IgD-negative memory B cell (primary cell): ENCODE data around the gene OR2S2. TPM values are rescaled to one million over a fixed set of nuclear protein-coding genes. Genes with fewer than 3 reads are reported as not detected.
"Not testable (repeated sequence)": the region's sequence is repeated elsewhere in the genome, so short reads cannot be mapped to it uniquely, and the experiment has no call there.

Experiments used
- H3K27ac Mint-ChIP-seq, 3 donors: one replicate each; pipeline ENCODE4 v1.8.0; 2020 to 2022; ENCODE audit warnings: mild to moderate bottlenecking in 3 of 3, mixed read lengths in 3 of 3, moderate library complexity in 1 of 3
- H3K27me3 Mint-ChIP-seq: one replicate; pipeline ENCODE4 v1.8.0; 2021; ENCODE audit warnings: mixed read lengths
- H3K36me3 Mint-ChIP-seq: one replicate; pipeline ENCODE4 v1.8.0; 2020; ENCODE audit warnings: mild to moderate bottlenecking, mixed read lengths
- H3K4me1 Mint-ChIP-seq, 3 donors: one replicate each; pipeline ENCODE4 v1.8.0; 2020 to 2022; ENCODE audit warnings: mixed read lengths in 3 of 3, mild to moderate bottlenecking in 1 of 3
- H3K4me3 Mint-ChIP-seq, 4 donors: one replicate each; pipeline ENCODE4 v1.8.0; 2020 to 2022; ENCODE audit warnings: mild to moderate bottlenecking in 4 of 4, mixed read lengths in 4 of 4, moderate library complexity in 3 of 4
- H3K9me3 Mint-ChIP-seq, 3 donors: one replicate each; pipeline ENCODE4 v1.8.0; 2020 to 2021; ENCODE audit warnings: mixed read lengths in 3 of 3, mild to moderate bottlenecking in 1 of 3
- polyA plus RNA-seq: library from polyadenylated mRNA; unstranded; fragments of 300-500 nt; fragmentation: Illumina TruSeq; gene quantifications from one replicate; pipeline ENCODE4 v1.2.3, GENCODE V29; 2021

The OR2S2 gene
- polyA plus RNA-seq, 1 donor from 2014 or later, result not detected

GRCh38 chr9:35913429-35913828 is 44.5 kb downstream of the OR2S2 start:
- H3K36me3 Mint-ChIP-seq, H3K27ac Mint-ChIP-seq, H3K27me3 Mint-ChIP-seq, H3K4me1 Mint-ChIP-seq, H3K4me3 Mint-ChIP-seq, H3K9me3 Mint-ChIP-seq: not testable (repeated sequence)

GRCh38 chr9:35912791-35913400 is 45.1 kb downstream of the OR2S2 start:
- H3K4me1 Mint-ChIP-seq, result peaks cover 5 to 7% (median 6%) of the 10 kb centered on the region in 3 donors
- no peaks in the 10 kb centered on the region for H3K36me3 Mint-ChIP-seq
- H3K27me3 Mint-ChIP-seq, result peaks cover 8% of the 10 kb centered on the region
- no peaks in the 10 kb centered on the region for H3K9me3 Mint-ChIP-seq
- no peak overlapping the region for H3K4me3 Mint-ChIP-seq
- H3K27ac Mint-ChIP-seq, result no peak overlapping the region

- no peaks in the 10 kb centered on the region for H3K36me3 Mint-ChIP-seq
- peaks cover 10% of the 10 kb centered on the region for H3K27me3 Mint-ChIP-seq
- no peak overlapping the region for H3K27ac Mint-ChIP-seq
- H3K4me1 Mint-ChIP-seq, result peaks cover 5 to 7% (median 6%) of the 10 kb centered on the region in 3 donors
- no peak overlapping the region for H3K4me3 Mint-ChIP-seq
- no peaks in the 10 kb centered on the region for H3K9me3 Mint-ChIP-seq
Observed at GRCh38 chr9:35911690-35912089, 46.3 kb downstream of the OR2S2 start.

- peaks cover 5 to 7% (median 6%) of the 10 kb centered on the region in 3 donors for H3K4me1 Mint-ChIP-seq
- H3K27me3 Mint-ChIP-seq, result peaks cover 10% of the 10 kb centered on the region
- H3K9me3 Mint-ChIP-seq, result no peaks in the 10 kb centered on the region
- peak overlapping the region in 1 of 4 donors; percentile 30 for H3K4me3 Mint-ChIP-seq
- H3K27ac Mint-ChIP-seq, result peak overlapping the region in 2 of 3 donors; percentile 29 to 54
- H3K36me3 Mint-ChIP-seq, result no peaks in the 10 kb centered on the region
Observed at GRCh38 chr9:35910613-35911359, 47.2 kb downstream of the OR2S2 start.

GRCh38 chr9:35909687-35910612 is 48.0 kb downstream of the OR2S2 start:
- Mint-ChIP-seq H3K4me3 (peak overlapping the region in 1 of 4 donors; percentile 73), H3K27ac (no peak overlapping the region)

GRCh38 chr9:35909274-35909673 is 48.7 kb downstream of the OR2S2 start, which contains the start of gene SPAAR:
Gene SPAAR, plus strand, starts transcription at chr9:35909490. Its CDS starts 974 bp downstream, at chr9:35910464.
- Mint-ChIP-seq H3K27ac (no peak within 1 kb of the TSS), H3K27me3 (peaks cover 10% of the 10 kb centered on the region), H3K9me3 (no peaks in the 10 kb centered on the region), H3K4me3 (peak within 1 kb of the TSS in 1 of 4 donors; percentile 73), H3K4me1 (peaks cover 5 to 7% (median 6%) of the 10 kb centered on the region in 3 donors), H3K36me3 (no peaks in the 10 kb centered on the region)

More at GRCh38 chr9:35909687-35910612, 48.0 kb downstream of the OR2S2 start:
- Mint-ChIP-seq H3K4me1 (peaks cover 5 to 7% (median 6%) of the 10 kb centered on the region in 3 donors), H3K9me3 (no peaks in the 10 kb centered on the region), H3K27me3 (peaks cover 10% of the 10 kb centered on the region), H3K36me3 (no peaks in the 10 kb centered on the region)

GRCh38 chr9:35908504-35909125 is 49.3 kb downstream of the OR2S2 start:
- Mint-ChIP-seq H3K9me3 (no peaks in the 10 kb centered on the region), H3K27me3 (peaks cover 10% of the 10 kb centered on the region), H3K4me1 (peaks cover 5 to 7% (median 6%) of the 10 kb centered on the region in 3 donors), H3K27ac (no peak overlapping the region), H3K4me3 (no peak overlapping the region), H3K36me3 (no peaks in the 10 kb centered on the region)

- peaks cover 11% of the 10 kb centered on the region for H3K27me3 Mint-ChIP-seq
Observed at GRCh38 chr9:35907711-35908503, 50.0 kb downstream of the OR2S2 start.

More at GRCh38 chr9:35907711-35908503, 50.0 kb downstream of the OR2S2 start:
- Mint-ChIP-seq H3K27ac (peak overlapping the region in 1 of 3 donors; percentile 49), H3K36me3 (no peaks in the 10 kb centered on the region), H3K4me3 (no peak overlapping the region), H3K4me1 (peaks cover 5 to 7% (median 6%) of the 10 kb centered on the region in 3 donors), H3K9me3 (no peaks in the 10 kb centered on the region)

Other genes starting within 250 kb of the OR2S2 start
- gene TLN1, start 226.0 kb downstream of the OR2S2 start, polyA plus RNA-seq, result 106 TPM
- 29.3 TPM for gene CREB3, start 225.5 kb downstream of the OR2S2 start, polyA plus RNA-seq
- 34.6 TPM for gene GBA2, start 208.9 kb downstream of the OR2S2 start, polyA plus RNA-seq
- 7.2 TPM for gene RGP1, start 208.9 kb downstream of the OR2S2 start, polyA plus RNA-seq
- 3.8 TPM for gene MSMP, start 203.9 kb downstream of the OR2S2 start, polyA plus RNA-seq
- gene NPR2, start 166.6 kb downstream of the OR2S2 start, polyA plus RNA-seq, result 1.9 TPM
- gene SPAG8, start 145.9 kb downstream of the OR2S2 start, polyA plus RNA-seq, result 1.1 TPM
- gene HINT2, start 143.1 kb downstream of the OR2S2 start, polyA plus RNA-seq, result 89.2 TPM
- gene FAM221B, start 129.4 kb downstream of the OR2S2 start, polyA plus RNA-seq, result not detected
- gene TMEM8B, start 128.9 kb downstream of the OR2S2 start, polyA plus RNA-seq, result 1.3 TPM
- gene OR13J1, start 87.8 kb downstream of the OR2S2 start, polyA plus RNA-seq, result not detected
- not detected for gene HRCT1, start 52.0 kb downstream of the OR2S2 start, polyA plus RNA-seq
- not detected for gene SPAAR, start 48.7 kb downstream of the OR2S2 start, polyA plus RNA-seq
- 5.3 TPM for gene RECK, start 78.8 kb upstream of the OR2S2 start, polyA plus RNA-seq
- 36.2 TPM for gene GLIPR2, start 178.6 kb upstream of the OR2S2 start, polyA plus RNA-seq
- 0.64 TPM for gene CCIN, start 211.2 kb upstream of the OR2S2 start, polyA plus RNA-seq
- gene CLTA, start 232.8 kb upstream of the OR2S2 start, polyA plus RNA-seq, result 82.0 TPM